Measurements from ENCODE around the gene E2F4. TPM values are rescaled to one million over a fixed set of nuclear protein-coding genes. Genes with fewer than 3 reads are reported as not detected.

E2F4 gene
- polyA plus RNA-seq, 2 of the 4 experiments (the other 2 are of a cell fraction): 65.1 to 66.6 TPM

DNA sequence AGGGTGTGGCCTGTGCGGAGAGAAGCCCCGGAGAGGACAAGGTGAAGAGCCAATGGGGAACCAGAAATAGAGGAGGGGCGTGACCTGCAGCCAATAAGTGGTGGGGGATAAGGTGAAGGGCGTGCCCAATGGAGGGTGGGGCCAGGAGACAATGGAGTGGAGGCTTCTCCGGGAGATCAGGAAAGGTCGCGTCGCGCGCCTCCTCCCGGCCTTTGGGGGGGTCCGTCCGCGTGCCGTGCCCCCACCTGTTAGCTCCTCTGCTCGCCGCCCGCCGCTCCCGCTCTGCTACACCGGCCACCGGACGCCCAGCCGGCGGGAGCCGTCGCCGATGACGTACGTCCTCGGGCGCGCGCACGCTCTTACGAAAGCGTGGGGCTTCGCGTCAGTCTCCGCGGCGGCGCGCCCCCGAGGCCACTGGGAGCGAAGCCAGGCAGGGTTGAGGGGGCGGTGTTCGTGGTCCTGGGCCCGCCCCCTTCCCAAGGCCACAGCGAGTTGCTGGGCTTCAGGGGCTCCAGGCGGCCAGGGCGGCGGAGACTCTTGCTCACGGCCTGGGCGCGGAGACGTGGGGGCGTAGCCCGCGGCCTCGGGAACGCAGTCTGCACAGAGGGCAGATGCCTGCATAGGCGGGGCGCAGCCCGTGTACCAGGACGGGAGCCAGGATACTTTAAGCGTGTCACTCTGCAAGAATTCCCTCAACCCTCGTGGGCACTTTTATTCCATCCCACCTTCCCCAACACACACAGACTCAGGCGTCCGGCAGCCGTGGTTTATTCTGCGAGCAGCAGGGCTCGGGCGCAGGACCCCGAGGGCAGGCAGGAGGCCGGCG is 8.1 kb upstream of the E2F4 start, which contains the start of gene MATCAP1:
Gene MATCAP1, minus strand, starts transcription at position 337 of the 826 bp plus-strand sequence. CDS start 3,353 bp downstream, outside the sequence.
- Histone ChIP-seq H3K4me2 (peak within 1 kb of the TSS; percentile 89), H3K27ac (peak within 1 kb of the TSS; percentile 93 to 97), H3K4me1 (peaks cover 33% of the 10 kb centered on the region), H3K9me3 (no peaks in the 10 kb centered on the region), H3K4me3 (peak within 1 kb of the TSS; percentile 66)
- ChIA-PET POLR2A (interaction anchor here (1.6 kb wide), 1 partner anchor 9 kb away, joined by 3 read pairs; no protein-coding TSS in a partner anchor), CTCF (interaction anchor here (1.3 to 10.7 kb wide), 17 partner anchors 12 to 244 kb away, joined by 3 to 162 read pairs (median 5); partner anchors contain the start of genes CES3, FBXL8, NOL3 and TMEM208)
- DNase-seq (ENCODE audit: low read depth in 1 of 2, low spot score in 1 of 2) (peak; percentile 98 to 99), ATAC-seq (peak; percentile 72 to 87), FAIRE-seq (peak; percentile 94)
- peak; percentile 91 for TF ChIP-seq PBX3 (IDR thresholded peaks at IDR 0.05)
- peak; percentile 54; the same call in 1 of the 2 replicates for TF ChIP-seq RFX5 (IDR thresholded peaks at IDR 0.05)
- no peak for TF ChIP-seq ZC3H11A (IDR thresholded peaks at IDR 0.05)
- peak; percentile 9 for TF ChIP-seq CHD2 (IDR thresholded peaks at IDR 0.05; ENCODE audit: low read length, partially characterized antibody)
- TF ChIP-seq, protein P1, sequence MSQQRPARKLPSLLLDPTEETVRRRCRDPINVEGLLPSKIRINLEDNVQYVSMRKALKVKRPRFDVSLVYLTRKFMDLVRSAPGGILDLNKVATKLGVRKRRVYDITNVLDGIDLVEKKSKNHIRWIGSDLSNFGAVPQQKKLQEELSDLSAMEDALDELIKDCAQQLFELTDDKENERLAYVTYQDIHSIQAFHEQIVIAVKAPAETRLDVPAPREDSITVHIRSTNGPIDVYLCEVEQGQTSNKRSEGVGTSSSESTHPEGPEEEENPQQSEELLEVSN (IDR thresholded peaks at IDR 0.05; ENCODE audit: borderline replicate concordance, low read depth): peak; percentile 31; the same call in 1 of the 2 replicates
- TF ChIP-seq JUN (IDR thresholded peaks at IDR 0.05): peak; percentile 39 to 64; a peak in 3 of 5 replicates
- no peak for TF ChIP-seq RNF2 (IDR thresholded peaks at IDR 0.05; ENCODE audit: borderline replicate concordance, low read depth)
- no peak for TF ChIP-seq JUNB (IDR thresholded peaks at IDR 0.05)
- TF ChIP-seq PHF8 (IDR thresholded peaks at IDR 0.05; ENCODE audit: borderline replicate concordance, low read depth): peak; percentile 61
- peak; percentile 45 for TF ChIP-seq POLR2A (IDR thresholded peaks at IDR 0.05; ENCODE audit: low read length)
- TF ChIP-seq CEBPB (IDR thresholded peaks at IDR 0.05): peak in 1 of 2 experiments; percentile 77; a peak in 3 of 4 replicates
- no peak for TF ChIP-seq EHF (CRISPR knock-in tag; IDR thresholded peaks at IDR 0.05)
- no peak for TF ChIP-seq ZNF302 (CRISPR knock-in tag; IDR thresholded peaks at IDR 0.05)
- no peak for TF ChIP-seq EHMT2 (IDR thresholded peaks at IDR 0.05; ENCODE audit: low read depth)
- TF ChIP-seq ZSCAN20 (CRISPR knock-in tag; IDR thresholded peaks at IDR 0.05): no peak
- peak; percentile 49 for TF ChIP-seq MAX (IDR thresholded peaks at IDR 0.05)
- TF ChIP-seq KDM1A (IDR thresholded peaks at IDR 0.05; ENCODE audit: low read depth): no peak
- no peak for TF ChIP-seq BHLHE40 (IDR thresholded peaks at IDR 0.05; ENCODE audit: low read depth, low read length)
- 2% methylated on average over 47 of the region's 77 CpGs for WGBS (ENCODE audit: missing lambda C conversion rate)

GRCh38 chr16:67184453-67184994 is 7.4 kb upstream of the E2F4 start:
- DNase-seq (ENCODE audit: low read depth in 1 of 2, low spot score in 1 of 2) (peak in 1 of 2 experiments; percentile 40), FAIRE-seq (no peak), ATAC-seq (peak; percentile 37 to 47)
- Histone ChIP-seq H3K9me3 (no peaks in the 10 kb centered on the region), H3K4me3 (peak overlapping the region; percentile 66), H3K4me2 (peak overlapping the region; percentile 89), H3K27ac (peak overlapping the region; percentile 93 to 97), H3K4me1 (peaks cover 33% of the 10 kb centered on the region)
- POLR2A ChIA-PET: interaction anchor here (1.5 to 1.6 kb wide), 3 partner anchors 10 to 167 kb away, joined by 3 to 4 read pairs (median 3); partner anchors contain the start of gene TMEM208
- TF ChIP-seq MAZ (IDR thresholded peaks at IDR 0.05; ENCODE audit: borderline replicate concordance, low read depth, low read length) (no peak), RNF2 (IDR thresholded peaks at IDR 0.05; ENCODE audit: borderline replicate concordance, low read depth) (no peak), CHD4 (IDR thresholded peaks at IDR 0.05; ENCODE audit: borderline replicate concordance) (no peak), HOXB13 (CRISPR knock-in tag; IDR thresholded peaks at IDR 0.05; ENCODE audit: low read depth) (no peak), HOXA7 (CRISPR knock-in tag; IDR thresholded peaks at IDR 0.05) (no peak), BCL3 (IDR thresholded peaks at IDR 0.05) (no peak), JUNB (IDR thresholded peaks at IDR 0.05) (no peak), TP53 (CRISPR knock-in tag; IDR thresholded peaks at IDR 0.05) (no peak), RAD21 (conservative IDR thresholded peaks at IDR 0.05 in 1 of 2, IDR thresholded peaks at IDR 0.05 in 1 of 2) (no peak), FOSB (CRISPR knock-in tag; IDR thresholded peaks at IDR 0.05) (no peak), PBX3 (IDR thresholded peaks at IDR 0.05) (no peak), TFCP2L1 (CRISPR knock-in tag; IDR thresholded peaks at IDR 0.05) (no peak), ATOH8 (CRISPR knock-in tag; IDR thresholded peaks at IDR 0.05; ENCODE audit: low read depth) (no peak), RFX5 (IDR thresholded peaks at IDR 0.05) (no peak), NFE2L2 (conservative IDR thresholded peaks at IDR 0.05; ENCODE audit: low read length) (no peak)
- WGBS (ENCODE audit: missing lambda C conversion rate): 41% methylated on average over 46 of the region's 59 CpGs
- CTCF ChIA-PET: interaction anchor here (0.5 to 10.7 kb wide), 56 partner anchors 10 to 293 kb away, joined by 3 to 162 read pairs (median 5); partner anchors contain the start of genes B3GNT9, CES3, FBXL8 and NOL3
